GM21737 (cell line): ENCODE measurements around the gene GAB2.

Experiments used
- ATAC-seq: cut with Tn5 transposase; IDR thresholded peaks from one replicate; pipeline ENCODE4 v1.9.1; 2021; ENCODE audit warnings: mild to moderate bottlenecking, moderate library complexity; ENCODE audit not compliant: unreplicated experiment

GAB2 gene

DNA sequence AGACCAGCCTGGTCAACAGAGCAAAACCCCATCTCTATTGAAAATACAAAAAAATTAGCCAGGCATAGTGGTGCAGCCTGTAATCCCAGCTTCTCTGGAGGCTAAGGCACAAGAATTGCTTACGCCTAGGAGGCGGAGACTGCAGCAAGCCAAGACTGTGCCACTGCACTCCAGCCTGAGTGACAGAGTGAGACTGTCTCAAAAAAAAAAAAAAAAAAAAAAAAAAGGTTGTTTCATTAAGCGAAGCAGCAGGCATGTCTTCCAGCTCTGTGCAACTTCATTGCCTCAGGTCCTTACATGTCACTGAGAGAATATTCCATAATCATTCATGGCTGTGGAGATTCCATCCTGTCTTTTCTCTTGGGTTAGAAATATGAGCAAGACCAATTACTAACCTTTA, 16.9 kb downstream of the GAB2 start:
- no peak for ATAC-seq

DNA sequence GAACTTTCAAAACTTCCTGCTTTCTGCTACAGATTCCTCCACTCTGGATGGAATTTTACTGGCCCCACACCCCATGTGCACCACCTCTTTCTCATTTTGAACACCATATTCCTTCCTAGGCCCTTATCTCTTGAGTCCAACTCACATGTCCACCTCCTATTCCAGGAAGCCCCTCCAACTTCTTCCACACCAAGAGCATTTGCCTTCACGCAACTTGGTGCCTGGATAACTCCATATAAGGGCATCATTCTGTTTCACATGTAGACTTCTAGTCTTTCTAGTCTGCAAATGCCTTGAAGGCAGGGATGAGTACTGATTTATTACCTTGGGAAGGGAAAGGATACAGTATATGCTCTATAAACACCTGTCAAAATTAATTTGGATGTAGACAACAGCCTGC, 17.5 kb downstream of the GAB2 start:
- ATAC-seq: no peak

DNA sequence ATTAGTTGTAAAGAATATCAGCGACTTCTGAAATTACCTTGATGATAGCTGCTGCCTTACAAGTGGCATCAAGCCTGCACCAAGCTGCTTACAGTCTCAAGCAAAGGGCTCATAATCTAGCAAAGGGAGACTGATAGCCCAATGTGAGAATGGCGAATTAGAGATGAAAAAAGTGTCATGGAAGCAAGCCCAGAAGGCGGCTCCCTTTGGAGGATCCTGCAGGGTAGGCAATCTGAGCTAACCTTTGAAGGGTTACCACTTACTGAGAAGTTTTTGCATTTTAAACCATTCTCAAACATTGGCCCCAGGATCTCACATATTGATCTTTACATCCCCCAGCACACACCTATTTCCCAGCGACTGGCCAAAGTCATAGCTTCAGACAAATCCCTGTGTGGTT, 18.5 kb downstream of the GAB2 start:
- ATAC-seq: no peak

DNA sequence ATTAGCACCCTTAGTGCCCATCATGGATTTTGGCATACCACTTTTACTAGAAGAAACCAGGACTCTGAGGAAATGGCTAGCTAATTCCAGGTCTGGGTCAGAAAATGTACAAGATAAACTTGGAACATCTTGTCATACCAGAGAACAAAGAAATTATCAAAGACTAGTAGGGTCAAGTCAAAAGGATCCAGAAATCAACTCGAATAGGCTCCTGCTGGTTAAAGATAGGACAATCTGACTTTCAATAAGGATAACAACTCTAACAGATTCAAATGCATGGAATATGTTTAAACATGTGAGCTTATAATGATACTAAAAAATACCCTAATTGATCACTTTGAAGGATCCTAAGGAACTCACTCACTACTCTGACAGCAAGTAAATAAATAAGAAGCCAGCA, 18.9 kb downstream of the GAB2 start:
- no peak for ATAC-seq

DNA sequence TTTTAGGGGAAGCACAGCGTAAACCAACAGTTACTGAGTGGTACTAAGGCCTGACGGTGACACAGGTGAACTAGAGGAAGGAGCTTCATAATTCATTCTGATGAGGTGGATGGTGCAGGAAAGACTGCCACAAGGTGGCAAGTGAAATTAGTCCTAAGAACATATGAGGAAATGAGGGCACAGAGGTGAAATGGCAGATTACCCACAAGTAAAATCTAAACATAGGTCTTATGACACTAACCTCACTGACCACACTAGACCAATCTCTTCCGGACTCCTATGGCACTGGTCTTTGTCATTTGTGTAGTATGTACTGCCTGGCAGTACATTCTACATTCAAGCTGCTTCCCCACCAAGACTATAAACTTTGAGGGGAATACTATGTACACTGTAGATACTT, 20.2 kb downstream of the GAB2 start:
- peak; percentile 80 for ATAC-seq

DNA sequence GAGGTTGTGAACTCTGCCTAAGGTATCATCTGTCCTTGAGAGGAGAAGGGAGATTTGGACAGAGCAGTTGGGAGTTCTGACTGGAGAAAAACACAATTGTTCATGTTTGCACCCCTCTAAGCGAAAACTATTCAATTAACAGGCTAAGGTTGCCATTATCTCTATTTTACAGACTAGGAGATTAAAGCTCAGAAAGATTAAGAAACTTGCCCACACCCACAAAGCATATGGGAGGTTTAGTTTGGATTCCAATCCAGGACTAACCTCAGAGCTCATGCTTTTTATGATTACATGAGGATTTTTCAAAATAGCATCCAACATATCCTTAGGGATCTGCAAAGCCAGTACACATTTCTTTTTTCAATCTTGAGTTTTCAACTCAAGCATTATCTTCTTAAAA, 22.0 kb downstream of the GAB2 start:
- no peak for ATAC-seq

DNA sequence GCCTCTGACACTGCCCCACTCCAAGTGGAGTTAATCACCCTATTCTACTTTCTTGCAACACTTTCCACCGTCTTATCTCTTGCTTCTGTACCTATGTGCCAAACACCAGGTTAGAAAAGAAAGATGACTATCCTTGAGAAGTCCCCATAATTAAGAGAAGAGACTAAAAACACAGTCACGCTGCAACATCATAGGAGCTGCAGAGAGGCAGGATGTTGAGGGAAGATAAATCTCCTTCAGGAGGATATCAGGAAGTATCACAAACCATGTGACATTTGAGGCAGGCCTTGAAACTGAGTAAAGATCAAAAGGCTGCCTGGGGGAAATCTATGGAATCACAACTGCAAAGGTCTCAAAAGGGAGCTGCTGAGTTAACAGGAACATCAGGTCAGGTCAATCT, 24.8 kb downstream of the GAB2 start:
- ATAC-seq: no peak

DNA sequence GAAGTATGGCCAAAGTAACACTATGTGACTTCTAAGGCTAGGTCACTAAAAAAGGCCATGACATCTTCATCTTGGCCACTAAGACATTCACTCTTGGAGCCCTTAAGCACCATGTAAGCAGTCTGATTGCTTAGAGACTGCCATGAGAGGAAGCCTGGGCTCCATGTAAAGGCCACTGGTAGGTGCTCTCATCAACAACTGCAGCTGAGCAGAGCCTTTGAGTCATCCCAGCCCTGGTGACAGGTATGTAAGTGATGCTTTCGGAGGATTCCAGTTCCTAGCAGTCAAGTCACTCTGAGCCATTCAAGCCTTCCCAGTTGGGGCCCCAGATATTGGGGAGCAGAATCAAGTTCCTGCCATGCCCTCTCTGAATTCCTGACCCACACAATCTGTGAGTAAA, 26.2 kb downstream of the GAB2 start:
- ATAC-seq: no peak

DNA sequence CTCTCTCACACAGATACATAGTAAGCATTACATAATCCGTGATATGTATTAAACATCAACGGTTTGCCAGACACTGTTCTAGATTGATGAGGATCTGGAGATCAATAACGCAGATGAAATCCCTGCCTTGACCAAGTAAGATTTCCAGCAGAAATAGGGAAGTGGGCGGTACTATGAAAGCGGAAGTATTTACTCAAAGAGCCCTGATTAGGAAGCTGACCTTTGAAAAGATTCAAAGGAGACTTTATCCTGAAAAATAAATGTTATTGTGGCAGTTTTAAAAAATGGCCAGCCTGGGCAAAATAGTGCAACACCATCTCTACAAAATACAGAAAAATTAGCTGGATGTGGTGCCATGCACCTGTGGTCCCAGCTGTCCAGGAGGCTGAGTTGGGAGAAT, 26.8 kb downstream of the GAB2 start:
- ATAC-seq: no peak

DNA sequence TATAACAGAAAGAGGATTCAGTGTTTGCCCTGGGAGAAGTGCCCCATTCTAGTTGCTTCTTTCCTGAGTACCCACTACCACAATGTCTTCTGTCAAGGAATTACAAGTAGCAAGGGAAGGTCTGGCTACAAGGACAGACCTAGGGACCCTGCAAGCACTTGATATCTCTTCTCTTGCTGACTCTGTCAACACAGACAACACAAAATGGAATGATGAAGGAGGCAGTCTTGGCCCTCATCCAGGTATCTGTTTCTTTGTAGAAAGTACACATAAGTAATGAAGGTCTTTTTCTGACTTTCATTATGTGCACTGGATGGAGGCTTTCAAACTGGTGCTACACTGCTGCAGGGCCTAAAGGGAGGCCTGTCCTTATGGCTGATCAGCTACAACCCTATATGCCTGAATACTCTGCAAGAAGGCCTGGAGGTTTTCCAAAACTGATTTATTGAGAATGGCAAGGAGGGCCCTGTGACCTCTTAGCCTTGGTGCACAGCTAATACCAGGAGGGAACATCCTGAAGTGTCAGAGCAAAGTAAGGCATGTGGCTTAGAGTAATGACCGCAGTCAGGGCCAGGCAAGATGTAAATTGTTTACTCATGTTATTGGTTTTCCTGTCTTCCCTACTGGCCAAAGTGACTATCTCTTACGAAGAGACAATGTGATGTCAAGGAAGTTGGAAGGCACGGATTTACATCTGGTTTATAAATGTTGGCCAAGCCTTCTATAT, 31.2 kb downstream of the GAB2 start:
- no peak for ATAC-seq

DNA sequence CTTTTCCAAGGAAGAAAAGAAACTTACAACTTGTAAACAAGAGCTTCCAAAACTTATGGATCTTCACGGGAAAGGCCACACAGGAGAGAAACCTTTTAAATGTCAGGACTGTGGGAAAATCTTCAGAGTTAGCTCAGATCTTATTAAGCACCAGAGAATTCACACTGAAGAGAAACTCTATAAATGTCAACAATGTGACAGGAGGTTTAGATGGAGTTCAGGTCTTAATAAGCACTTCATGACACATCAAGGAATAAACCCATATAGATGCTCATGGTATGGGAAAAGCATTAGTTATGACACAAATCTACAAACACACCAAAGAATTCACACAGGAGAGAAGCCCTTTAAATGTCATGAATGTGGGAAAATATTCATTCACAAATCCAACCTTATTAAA, 32.4 kb downstream of the GAB2 start:
- no peak for ATAC-seq

DNA sequence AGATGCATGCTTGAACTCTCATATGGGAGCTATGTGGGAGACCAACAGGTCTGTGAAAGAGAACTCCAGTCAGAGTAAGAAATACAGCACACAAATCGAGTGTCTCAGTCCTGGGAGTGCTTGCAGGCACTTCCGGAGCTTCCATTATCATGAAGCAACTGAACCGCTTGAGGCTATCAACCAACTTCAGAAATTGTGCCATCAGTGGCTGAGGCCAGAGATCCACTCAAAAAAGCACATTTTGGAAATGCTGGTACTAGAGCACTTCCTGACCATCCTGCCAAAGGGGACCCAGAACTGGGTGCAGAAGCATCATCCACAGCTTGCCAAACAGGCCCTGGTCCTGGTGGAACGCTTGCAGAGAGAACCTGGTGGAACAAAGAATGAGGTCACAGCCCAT, 33.4 kb downstream of the GAB2 start:
- ATAC-seq: no peak

DNA sequence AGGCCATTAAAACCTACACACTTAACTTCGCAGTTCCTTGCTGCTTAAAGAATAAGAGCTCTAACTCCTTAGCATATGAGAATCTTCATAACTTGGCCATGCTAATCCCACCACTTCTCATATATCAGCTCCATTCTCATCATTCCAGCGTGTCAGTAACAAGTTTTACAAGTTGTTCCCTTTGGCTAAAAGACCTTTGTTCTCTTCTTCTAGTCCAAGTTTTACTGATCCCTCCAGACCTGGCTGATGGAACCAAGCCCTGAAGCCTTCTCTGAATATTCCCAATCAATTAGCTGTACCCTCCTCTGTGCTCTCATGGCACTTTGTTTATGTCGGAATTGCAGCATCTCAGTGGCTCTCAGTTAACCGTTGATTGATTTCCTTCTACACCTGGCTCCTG, 35.8 kb downstream of the GAB2 start:
- ATAC-seq: no peak

DNA sequence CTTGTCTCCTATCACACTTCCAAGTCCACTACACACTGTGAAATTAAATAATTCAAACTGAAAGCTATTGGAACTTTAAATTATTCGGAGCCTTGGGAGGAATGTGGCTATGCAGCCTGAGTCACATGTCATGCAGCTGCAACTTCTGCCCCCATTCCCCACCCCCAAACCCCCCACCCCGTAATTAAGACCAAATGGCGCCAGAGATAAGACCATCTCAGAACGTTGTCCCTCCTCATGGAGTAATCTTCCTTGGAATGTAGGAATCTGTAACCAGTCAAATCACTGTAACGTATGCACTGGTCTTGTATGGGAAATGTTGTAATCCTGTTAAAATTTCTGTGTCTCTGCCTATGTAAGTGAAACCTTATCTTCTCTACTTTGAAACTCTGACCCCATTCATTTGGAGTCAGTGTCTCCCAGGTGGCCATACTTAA, 37.0 kb downstream of the GAB2 start:
- ATAC-seq: no peak

DNA sequence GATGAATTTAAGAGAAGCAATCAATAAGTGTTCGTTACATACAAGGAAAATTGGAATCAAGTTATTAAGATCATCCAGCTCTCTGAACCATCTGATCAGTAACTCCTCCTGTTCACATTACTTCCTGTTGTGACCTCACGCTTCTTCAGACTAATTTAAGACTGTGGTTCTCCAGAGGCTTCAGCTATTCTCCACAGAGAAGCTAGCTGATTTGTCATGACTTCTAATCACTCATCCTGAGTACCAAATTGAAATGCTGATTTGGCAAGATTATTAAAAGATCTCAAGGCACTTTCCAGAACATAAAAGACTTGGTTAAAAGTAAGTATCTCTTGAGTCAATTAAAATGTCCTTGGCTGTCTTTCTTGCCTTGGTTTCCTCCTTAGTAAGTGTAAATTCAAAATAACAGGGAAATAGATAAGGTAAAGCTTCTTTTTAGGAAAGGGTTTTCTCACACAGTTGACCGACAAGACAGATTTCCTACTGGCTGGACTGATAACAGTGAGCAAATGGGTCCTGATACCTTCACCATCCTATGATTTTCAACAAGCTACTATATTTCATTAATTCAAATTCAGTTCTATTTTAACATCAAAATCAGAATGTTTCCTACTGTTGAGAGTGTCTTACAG, 38.5 kb downstream of the GAB2 start:
- no peak for ATAC-seq

DNA sequence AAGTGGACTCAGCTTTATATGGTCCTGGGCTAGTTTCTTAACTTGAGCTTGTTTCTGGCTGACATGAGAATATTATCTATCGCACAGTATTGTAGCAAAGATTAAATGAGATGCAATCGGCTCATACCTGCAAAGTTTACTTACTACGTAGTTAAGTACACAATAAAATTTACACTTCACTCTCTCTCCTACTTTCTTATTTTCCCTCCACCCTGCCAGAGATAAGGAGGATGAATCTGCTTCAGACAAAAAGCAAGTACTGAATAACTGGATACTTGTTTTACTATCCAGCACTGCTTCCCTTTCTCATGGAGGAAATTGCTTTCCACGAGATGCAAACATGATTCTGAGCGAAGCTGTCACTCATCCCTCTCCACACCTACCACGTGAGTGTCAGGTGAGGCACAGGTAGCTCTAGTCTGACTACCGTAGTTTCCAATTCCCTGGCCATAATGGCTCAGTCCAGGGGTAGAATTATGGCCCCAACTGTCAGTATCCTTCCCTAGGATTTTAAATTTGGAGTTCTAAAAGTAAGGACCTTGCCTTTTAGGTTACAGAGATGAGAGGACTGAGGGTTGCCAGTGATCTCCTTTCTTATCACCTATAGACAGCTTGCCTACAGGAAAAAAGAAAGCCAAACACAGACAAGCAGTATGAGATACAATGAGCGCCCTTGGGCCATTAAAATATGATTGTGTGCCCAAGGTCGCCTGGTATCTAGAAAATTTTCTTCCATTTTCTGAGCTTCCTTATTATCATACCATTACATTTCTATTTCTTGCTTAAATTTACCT, 39.8 kb downstream of the GAB2 start:
- ATAC-seq: no peak

DNA sequence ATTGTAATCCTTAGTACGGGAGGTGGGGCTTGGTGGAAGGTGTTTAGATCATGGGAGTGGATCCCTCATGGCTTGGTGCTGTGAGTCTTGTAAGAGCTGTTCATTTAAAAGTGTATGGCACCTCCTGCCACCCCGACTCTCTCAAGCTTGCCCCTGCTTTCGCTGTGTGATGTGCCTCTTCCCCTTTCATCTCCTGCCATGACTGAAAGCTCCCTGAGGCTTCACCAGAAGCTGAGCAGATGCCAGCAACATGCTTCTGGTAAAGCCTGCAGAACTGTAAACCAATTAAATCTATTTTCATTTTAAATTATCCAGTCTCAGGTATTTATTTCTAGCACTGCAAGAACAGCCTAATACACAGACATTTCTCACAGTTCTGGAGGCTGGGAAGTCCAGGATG, 40.8 kb downstream of the GAB2 start:
- ATAC-seq: no peak

DNA sequence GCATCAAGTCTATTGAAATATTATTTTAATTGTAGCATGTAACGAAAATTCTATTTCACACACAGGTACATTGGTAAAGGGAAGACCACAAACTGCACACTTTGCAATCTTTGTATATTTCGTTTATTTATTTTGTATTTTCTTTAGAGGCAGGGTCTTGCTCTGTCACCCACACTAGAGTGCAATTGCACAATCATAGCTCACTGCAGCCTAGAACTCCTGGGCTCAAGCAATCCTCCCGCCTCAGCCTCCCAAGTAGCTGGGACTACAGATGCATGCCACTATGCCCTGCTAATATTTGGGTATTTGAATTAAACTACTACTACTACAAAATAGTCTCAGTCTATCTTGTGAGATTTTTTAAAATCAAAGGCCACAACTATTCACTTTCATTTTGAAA, 42.7 kb downstream of the GAB2 start:
- ATAC-seq: no peak

DNA sequence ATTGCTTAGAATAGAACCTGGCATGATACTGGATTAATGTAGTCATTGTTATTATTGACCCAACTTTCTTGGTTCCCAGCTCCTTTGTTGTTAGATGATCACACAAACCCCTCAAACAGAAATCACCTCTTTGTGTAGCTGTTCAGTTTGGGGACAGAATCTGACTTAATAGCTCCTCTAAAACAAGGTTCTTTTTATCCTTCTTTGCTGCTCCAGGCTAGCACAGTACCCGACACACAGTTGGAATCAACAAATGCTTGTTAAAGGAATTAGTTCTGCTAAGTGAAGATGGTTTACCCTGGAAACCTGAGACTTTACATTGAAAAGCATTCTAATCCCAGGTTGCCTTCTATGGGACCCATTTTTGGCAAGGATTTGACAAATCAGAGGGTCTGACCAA, 43.9 kb downstream of the GAB2 start:
- ATAC-seq: no peak

DNA sequence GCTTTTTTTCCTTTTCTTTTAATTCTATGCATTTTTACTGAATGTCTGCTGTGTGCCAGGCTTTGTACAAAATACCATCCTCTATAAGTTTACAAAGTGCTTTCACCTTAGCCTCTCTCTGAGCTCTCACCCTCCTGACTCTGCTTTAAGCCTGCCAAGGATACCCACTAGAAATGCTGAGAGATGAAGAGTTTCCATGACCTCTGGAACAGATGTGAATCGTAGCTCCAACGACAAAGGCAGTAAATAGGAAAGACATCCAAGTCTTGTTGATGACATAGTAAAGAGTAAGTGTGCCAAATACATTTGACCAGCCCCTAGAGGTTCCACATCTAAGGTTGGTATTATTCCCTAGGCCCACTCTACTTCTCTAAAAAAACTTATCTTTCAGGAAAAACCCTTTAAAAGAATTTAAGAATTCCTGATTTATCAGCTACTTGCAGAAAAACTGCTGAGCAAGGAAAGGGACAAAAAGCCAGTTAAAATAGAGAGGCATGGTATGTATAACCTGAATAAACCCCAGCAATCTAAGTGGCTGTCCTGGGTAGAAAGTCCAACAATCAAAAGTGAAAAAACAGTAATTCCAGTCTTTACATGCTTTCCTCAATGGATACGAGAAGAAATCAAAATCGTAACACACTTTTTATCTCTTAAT, 45.4 kb downstream of the GAB2 start:
- ATAC-seq: no peak

DNA sequence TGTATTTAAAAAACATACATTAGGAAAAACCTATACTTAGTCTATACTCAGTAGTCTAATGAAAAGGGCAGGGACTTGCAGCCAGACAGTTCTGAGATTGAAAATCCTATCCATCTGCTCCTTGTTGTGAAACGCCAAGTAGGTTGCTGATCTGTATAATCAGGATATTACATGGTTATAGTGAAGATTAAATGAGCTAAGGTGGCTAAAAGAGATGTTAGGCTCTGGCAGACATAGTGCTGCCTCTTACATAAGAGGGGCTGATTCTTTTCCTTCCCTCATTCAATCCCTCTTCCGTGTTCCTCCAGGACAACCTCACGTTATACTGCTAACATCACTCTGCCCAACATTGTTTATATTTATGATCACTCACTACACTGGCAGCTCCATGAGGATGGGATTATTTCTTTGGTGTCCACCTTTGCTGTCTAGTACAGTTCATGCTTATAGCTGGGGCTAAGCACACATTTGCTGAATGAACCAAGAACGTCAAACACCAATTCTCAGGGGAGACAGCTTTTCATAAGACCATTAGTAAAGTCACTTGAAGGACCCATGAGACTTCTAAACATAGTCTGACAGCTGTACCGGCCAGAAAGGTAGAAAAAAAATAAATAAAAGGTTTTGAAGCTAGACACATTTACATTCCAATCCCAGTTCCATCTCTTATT, 46.3 kb downstream of the GAB2 start:
- no peak for ATAC-seq
